ENCODE results near the gene OBSCN. TPM values are rescaled to one million over a fixed set of nuclear protein-coding genes. Genes with fewer than 3 reads are reported as not detected.

OBSCN gene
- polyA plus RNA-seq, 3 donors: 31.3 to 43.8 (median 35.6) TPM

DNA sequence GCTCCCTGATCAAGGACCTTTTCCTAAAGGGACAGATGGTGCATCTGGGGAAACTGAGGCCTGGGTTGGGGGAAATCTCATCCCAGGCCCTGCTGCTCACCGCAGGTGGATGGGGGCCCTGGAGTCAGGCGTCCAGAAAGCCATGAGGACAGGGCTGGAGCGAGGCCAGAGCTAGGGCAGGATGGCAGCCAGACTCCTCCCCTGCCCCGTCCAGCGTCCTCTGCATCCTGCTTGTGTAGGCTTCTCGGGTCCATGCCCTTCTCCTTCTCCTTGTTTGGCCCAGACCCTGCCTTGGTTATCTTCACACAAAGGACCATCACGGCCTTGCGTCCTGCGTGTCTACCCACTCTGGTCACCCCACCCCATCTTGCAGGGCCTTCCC, 155.8 kb downstream of the OBSCN start:
- no peak for DNase-seq (ENCODE audit: extremely low read depth in 1 of 11, low read depth in 9 of 11, low spot score in 4 of 11)

DNA sequence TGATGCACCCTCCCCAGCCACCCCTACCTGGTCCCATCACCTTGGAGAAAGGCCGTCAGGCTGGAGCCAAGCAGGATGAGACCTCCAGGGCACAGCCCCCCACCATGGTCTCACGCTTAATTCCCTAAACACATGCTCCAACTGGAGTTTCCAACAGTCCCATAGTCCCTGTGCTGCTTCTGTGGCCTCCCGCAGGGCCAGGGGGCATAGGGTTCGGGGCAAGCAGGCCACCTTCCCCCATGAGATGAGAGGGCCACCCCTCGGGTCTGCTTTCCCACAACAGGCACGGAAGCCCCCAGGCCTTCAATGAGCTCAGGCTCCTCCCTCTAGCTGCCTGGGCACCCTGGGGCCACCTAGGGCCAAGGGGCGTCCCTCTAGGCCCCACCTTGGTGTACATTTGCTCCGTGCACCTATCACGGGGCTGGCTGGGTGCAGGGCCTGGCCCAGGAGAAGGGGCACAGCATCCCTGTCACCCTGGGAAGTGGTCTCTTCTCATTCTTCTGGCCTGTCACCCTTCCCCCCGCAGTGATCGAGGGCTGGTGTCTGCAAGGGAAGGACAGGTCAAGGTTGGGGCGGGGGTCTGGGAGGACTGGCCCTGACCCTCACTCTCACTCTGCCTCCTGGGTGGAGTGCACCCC, 156.3 kb downstream of the OBSCN start:
- DNase-seq (ENCODE audit: extremely low read depth in 1 of 11, low read depth in 9 of 11, low spot score in 4 of 11): no peak

DNA sequence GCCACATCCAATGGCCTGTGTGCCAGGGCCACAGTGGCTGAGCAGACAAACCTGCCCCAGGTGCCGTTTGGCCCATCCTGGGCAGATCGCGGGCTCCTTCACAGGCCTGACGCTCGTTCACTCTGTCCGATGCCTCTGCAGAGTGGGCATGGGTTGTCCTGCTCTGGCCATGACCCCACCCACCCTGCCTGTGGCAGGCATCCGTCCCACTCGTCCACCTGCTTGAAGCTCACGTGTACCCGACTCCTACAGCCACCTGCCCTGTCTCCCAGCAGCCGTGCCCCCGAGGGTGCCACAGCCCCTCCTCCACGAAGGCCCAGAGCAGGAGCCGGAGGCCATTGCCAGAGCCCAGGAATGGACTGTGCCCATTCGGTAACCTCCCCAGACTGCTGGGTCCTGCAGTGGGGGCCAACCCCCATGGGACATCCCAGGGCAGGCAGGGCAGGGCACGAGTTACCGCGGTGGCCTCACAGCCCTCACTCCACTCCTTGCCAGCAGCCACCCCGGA, 156.9 kb downstream of the OBSCN start:
- DNase-seq (ENCODE audit: extremely low read depth in 1 of 11, low read depth in 9 of 11, low spot score in 4 of 11): no peak

DNA sequence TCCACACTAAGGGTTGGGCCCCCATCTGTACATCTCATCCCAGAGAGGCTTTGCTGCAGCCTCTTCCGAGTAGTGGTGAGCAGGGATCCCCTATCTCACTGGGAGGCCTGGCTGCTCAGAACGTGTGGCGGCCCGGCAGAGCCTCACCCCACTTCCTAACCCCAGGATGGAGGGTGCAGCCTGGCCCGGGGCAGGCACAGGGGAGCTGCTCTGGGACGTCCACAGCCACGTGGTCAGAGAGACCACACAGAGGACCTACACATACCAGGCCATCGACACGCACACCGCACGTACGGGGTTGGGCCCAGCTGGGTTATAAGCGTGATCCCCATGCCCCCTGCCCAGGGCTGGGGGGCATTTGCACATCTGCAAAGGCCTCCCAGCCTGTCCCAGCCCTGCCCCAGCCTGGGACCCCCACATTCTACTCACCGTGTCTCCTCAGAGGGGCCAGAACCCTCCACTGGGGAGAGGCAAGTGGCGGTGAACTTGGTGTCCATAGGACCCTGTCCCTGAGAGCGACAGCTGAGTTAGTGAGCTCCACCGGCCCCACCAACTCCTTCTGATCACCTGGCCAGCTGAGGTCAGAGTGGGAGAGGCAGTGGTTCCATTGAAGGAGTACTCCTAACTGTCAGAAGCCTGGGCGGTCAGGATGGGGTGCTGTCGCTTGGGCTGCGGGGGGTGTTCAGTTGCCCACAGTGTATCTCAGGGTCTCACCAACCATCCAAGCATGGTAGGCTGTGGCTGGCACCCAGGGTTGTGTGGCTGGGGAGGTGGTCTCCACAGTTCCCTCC, 157.6 kb downstream of the OBSCN start:
- DNase-seq (ENCODE audit: extremely low read depth in 1 of 11, low read depth in 9 of 11, low spot score in 4 of 11): no peak

DNA sequence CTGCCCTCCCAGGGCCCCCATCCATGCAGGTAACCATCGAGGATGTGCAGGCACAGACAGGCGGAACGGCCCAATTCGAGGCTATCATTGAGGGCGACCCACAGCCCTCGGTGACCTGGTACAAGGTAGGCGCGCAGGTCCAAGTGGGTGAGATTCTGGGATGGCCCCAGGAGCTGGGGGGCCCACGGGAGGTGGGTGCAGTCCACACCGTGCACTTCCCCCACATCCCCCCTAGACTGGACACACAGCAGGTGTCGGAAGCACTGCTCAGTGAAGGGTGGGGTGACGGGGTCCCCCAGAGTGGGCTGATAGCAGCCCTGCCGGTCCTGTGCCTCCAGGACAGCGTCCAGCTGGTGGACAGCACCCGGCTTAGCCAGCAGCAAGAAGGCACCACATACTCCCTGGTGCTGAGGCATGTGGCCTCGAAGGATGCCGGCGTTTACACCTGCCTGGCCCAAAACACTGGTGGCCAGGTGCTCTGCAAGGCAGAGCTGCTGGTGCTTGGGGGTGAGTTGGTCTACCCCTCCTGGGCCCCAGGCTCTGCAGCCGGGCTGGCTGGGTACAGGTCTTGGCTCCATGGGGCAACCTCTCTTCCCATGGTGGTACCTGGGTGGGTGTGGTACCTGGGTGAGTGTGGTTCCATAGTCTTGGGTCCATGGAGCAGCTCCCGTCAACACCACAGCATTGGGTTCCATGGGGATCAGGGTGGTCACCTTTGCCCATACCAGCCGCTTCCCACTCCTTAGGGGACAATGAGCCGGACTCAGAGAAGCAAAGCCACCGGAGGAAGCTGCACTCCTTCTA, 158.4 kb downstream of the OBSCN start:
- no peak for DNase-seq (ENCODE audit: extremely low read depth in 1 of 11, low read depth in 9 of 11, low spot score in 4 of 11)

DNA sequence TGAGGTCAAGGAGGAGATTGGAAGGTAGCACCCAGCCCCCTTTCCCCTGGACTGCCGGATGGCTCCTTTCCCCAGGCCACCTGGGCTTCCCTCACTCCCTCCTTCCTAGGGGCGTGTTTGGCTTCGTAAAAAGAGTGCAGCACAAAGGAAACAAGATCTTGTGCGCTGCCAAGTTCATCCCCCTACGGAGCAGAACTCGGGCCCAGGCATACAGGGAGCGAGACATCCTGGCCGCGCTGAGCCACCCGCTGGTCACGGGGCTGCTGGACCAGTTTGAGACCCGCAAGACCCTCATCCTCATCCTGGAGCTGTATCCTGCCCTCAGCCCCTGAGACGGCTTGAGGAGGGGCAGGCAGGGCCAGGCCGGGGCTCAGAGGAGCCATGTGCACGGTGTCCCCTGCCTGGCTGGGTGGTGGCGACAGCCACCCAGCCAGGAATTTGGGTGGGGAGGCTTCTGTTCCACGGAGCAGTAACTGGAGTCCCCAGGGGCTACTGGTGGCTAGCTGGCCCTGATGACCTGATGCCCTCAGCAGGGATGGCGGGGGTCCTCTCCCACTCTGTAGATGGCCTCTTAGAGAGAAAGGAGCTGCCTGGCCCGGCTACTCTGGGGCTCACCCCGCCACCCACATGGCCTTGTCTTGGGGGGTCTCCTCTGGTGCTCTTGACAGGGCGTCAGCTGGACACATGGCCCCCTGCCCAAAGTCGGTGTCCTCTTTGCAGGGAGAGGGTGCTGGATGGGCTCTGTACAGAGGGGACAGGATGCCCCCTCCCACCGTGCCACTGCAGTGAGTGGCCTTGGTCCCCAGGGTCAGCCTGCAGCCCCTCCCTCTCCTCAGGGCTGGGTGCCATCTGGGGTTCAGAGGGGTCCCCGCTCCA, 159.3 kb downstream of the OBSCN start:
- DNase-seq (ENCODE audit: extremely low read depth in 1 of 11, low read depth in 9 of 11, low spot score in 4 of 11): no peak

DNA sequence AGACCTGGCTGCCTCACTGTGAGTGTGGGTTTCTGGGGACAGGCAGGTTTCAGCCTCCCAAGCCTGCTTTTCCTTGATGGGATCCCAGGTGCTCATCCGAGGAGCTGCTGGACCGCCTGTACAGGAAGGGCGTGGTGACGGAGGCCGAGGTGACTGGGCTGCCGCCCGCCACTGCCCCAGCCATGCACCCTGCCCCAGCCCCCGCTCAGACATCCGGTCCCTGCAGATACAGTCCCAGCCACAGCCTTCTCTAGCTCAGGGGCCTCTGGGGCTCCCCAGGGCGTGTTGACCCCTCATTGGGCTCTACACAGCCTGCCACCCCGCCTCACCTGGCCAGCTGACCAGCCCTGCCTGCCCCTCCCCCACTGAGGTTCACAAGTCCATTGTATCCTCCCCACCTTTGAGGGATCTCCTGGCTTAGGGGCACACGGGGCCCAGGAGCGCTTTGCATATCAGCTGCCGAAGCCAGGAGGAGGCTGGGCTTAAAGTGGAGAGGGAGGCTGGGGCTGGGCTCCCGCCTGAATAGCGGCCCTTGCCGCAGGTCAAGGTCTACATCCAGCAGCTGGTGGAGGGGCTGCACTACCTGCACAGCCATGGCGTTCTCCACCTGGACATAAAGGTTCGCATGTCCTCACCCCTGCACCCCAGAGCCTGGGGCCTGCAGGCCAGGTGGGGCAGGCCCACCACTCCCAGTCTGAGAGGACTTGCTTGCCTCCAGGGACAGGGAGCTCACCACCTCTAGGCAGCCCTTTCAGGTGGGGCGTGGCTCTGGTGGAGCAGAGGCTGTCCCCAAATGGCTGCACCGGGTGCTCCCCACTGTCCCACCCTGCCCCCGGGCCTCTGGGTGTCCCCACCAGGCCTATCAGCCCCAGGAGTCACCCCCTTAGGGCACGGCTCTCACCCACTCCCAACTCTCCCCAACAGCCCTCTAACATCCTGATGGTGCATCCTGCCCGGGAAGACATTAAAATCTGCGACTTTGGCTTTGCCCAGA, 160.3 kb downstream of the OBSCN start:
- DNase-seq (ENCODE audit: extremely low read depth in 1 of 11, low read depth in 9 of 11, low spot score in 4 of 11): no peak

DNA sequence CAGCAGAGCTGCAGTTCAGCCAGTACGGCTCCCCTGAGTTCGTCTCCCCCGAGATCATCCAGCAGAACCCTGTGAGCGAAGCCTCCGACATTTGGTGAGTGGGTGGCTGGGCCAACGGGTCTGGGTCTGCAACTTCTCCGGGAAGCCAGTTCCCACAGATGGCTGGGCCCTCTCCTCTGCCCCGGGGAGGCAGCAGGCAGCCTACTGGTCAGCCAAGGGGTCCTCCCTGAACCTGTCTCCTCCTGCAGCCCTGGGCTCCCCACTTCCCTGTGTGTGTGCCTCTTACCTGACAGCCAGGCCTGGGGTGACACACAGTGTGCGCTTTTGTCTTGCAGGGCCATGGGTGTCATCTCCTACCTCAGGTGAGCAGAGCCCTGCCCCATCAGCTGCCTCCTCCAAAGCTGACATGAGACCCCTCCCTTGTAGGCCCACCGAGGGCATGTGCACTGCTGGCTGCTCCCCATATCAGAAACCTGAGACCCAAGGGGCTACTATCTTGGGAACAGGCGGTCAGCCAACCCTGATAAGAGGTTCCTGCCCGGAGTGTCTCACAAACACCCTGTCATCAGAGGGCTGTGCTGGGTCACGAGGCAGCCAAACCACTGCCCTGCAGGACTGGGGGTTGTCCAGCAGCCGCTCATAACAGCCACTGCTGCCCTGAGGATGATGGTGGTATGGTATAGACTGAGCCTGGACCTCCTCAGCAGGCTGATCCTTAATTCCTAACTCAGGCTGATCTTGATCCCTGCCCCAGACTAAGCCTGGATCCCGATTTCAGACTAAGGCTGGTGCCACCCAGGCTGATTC, 161.2 kb downstream of the OBSCN start:
- DNase-seq (ENCODE audit: extremely low read depth in 1 of 11, low read depth in 9 of 11, low spot score in 4 of 11): no peak

DNA sequence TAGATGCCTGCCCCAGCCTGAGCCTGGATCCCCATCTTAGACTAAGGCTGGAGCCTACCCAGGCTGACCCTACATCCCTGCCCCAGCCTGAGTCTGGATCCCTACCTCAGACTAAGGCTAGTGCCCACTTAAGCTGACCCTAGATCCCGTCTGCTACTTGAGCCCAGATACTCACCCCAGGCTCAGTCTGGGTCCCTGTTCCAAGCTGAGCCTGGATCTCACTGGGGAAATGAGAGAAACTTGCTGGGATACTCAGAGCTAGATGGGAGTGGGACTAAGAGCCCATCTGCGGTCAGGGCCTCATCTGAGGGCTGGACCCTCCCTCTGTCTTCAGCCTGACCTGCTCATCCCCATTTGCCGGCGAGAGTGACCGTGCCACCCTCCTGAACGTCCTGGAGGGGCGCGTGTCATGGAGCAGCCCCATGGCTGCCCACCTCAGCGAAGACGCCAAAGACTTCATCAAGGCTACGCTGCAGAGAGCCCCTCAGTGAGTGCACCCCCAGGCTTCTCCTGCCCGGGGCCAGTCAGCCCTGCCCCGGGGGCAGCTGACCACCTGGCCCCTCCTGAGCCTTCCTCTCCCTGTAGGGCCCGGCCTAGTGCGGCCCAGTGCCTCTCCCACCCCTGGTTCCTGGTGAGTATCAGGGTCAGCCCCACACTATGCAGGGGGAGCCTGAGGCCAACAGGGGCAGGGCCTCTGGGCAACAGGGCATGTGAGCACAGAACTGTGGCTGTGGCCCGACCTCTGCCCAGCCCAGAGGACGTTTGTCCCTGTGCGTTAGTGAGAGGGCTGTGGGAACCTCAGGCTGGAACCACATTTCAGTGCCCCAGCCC, 162.0 kb downstream of the OBSCN start:
- DNase-seq (ENCODE audit: extremely low read depth in 1 of 11, low read depth in 9 of 11, low spot score in 4 of 11): no peak

DNA sequence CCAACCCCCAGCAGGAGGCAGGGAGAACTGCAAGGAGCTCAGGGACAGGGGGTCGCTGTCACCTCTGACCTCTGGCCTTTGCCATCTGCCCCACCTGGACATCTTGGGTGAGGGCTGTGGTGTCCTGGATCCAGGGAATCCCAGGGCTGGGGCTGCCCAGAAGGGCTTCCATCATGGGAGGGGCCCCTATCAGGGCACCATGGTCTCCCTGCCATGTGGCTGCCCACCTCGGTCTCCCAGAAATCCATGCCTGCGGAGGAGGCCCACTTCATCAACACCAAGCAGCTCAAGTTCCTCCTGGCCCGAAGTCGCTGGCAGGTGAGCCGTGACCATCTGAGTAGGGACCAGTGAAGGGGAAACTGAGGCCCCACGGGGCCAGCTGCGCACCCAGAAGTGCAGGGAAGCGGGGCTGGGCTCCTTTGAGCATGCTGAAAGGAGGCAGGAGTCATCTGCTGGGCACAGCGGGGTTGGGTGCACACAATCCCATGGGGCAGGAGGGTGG, 162.6 kb downstream of the OBSCN start:
- no peak for DNase-seq (ENCODE audit: extremely low read depth in 1 of 11, low read depth in 9 of 11, low spot score in 4 of 11)

DNA sequence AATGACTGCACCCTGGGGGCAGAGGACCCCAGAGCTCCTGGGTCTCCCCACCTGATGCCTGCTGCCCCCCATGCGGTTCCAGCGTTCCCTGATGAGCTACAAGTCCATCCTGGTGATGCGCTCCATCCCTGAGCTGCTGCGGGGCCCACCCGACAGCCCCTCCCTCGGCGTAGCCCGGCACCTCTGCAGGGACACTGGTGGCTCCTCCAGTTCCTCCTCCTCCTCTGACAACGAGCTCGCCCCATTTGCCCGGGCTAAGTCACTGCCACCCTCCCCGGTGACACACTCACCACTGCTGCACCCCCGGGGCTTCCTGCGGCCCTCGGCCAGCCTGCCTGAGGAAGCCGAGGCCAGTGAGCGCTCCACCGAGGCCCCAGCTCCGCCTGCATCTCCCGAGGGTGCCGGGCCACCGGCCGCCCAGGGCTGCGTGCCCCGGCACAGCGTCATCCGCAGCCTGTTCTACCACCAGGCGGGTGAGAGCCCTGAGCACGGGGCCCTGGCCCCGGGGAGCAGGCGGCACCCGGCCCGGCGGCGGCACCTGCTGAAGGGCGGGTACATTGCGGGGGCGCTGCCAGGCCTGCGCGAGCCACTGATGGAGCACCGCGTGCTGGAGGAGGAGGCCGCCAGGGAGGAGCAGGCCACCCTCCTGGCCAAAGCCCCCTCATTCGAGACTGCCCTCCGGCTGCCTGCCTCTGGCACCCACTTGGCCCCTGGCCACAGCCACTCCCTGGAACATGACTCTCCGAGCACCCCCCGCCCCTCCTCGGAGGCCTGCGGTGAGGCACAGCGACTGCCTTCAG, 163.3 kb downstream of the OBSCN start:
- DNase-seq (ENCODE audit: extremely low read depth in 1 of 11, low read depth in 9 of 11, low spot score in 4 of 11): no peak

DNA sequence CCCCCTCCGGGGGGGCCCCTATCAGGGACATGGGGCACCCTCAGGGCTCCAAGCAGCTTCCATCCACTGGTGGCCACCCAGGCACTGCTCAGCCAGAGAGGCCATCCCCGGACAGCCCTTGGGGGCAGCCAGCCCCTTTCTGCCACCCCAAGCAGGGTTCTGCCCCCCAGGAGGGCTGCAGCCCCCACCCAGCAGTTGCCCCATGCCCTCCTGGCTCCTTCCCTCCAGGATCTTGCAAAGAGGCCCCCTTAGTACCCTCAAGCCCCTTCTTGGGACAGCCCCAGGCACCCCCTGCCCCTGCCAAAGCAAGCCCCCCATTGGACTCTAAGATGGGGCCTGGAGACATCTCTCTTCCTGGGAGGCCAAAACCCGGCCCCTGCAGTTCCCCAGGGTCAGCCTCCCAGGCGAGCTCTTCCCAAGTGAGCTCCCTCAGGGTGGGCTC, 163.9 kb downstream of the OBSCN start:
- no peak for DNase-seq (ENCODE audit: extremely low read depth in 1 of 11, low read depth in 9 of 11, low spot score in 4 of 11)

DNA sequence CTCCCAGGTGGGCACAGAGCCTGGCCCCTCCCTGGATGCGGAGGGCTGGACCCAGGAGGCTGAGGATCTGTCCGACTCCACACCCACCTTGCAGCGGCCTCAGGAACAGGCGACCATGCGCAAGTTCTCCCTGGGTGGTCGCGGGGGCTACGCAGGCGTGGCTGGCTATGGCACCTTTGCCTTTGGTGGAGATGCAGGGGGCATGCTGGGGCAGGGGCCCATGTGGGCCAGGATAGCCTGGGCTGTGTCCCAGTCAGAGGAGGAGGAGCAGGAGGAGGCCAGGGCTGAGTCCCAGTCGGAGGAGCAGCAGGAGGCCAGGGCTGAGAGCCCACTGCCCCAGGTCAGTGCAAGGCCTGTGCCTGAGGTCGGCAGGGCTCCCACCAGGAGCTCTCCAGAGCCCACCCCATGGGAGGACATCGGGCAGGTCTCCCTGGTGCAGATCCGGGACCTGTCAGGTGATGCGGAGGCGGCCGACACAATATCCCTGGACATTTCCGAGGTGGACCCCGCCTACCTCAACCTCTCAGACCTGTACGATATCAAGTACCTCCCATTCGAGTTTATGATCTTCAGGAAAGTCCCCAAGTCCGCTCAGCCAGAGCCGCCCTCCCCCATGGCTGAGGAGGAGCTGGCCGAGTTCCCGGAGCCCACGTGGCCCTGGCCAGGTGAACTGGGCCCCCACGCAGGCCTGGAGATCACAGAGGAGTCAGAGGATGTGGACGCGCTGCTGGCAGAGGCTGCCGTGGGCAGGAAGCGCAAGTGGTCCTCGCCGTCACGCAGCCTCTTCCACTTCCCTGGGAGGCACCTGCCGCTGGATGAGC, 164.5 kb downstream of the OBSCN start:
- peak in 7 of 11 donors; percentile 13 to 71 (median 49) for DNase-seq (ENCODE audit: extremely low read depth in 1 of 11, low read depth in 9 of 11, low spot score in 4 of 11)

DNA sequence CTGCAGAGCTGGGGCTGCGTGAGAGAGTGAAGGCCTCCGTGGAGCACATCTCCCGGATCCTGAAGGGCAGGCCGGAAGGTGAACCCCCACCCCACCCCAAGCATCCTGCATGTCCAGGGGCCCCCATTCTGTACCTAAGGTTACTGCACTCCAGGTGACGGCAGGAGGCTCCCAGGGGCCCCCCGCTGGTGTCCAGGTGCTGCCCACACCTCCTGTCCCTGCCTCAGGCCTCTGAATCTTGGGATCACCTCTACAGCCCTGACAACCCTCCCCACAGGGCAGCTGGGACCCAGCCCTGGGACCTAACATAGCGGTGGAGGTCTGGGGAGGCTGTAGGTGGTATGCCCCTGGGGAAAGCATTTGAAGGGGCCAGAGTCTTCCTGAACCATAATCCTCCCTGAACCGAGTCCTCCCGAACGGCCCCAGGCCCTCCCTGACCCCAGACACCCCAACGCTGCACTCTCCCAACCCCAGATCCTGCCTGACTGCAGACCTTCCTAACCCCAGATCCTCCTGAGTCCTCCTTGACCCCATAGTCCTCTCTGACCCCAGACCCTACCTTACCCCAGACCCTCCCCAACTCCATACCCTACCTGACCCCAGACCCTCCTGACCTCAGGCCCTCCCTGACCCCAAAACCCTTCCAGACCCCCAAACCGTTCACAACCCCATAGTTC, 165.3 kb downstream of the OBSCN start:
- no peak for DNase-seq (ENCODE audit: extremely low read depth in 1 of 11, low read depth in 9 of 11, low spot score in 4 of 11)
